Measurements from ENCODE around the gene PLBD2.

DNA sequence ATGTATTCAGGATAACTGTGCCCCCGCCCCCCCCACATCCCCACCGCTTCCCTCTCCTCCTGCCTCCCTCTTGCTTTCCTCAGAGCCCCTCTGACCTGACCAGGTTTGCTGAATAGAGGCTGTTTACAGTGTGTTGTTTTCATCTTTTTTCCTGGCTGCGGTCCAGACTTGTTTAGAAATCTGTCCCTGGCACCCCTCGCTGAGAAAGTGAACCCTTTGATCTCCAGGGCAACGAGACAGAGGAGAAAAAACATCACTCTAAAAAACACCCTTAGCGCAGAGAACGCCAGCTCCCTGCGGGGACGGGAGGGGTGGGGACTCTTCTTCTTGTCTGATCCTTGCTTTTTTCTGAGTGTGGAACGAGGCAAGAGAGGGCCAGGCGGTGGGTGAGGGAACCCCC, 22.8 kb downstream of the PLBD2 start:
- TF ChIP-seq REST (IDR thresholded peaks at IDR 0.05; ENCODE audit: insufficient read depth in 1 of 2, low read depth in 2 of 2, low read length in 2 of 2), result no peak
- TF ChIP-seq POLR2AphosphoS5 (IDR thresholded peaks at IDR 0.05; ENCODE audit: low read depth, low read length), result no peak
- no peak for TF ChIP-seq SIN3A (IDR thresholded peaks at IDR 0.05; ENCODE audit: borderline replicate concordance, insufficient read depth, low read length)
- TF ChIP-seq TAF1 (IDR thresholded peaks at IDR 0.05; ENCODE audit: borderline replicate concordance, insufficient read depth, low read length), result no peak
- no peak for TF ChIP-seq FOXP2 (optimal IDR thresholded peaks at IDR 0.05; ENCODE audit: borderline replicate concordance, extremely low read depth, extremely low read length, insufficient read depth)
